GM19035 (cell line): Measurements from ENCODE around the gene SCYL2.
"Not testable (repeated sequence)": the region's sequence is repeated elsewhere in the genome, so short reads cannot be mapped to it uniquely, and the experiment has no call there.

ENCODE experiments used
- ATAC-seq: cut with Tn5 transposase; IDR thresholded peaks from one replicate; pipeline ENCODE4 v1.9.1; 2021; ENCODE audit not compliant: unreplicated experiment

The SCYL2 gene

DNA sequence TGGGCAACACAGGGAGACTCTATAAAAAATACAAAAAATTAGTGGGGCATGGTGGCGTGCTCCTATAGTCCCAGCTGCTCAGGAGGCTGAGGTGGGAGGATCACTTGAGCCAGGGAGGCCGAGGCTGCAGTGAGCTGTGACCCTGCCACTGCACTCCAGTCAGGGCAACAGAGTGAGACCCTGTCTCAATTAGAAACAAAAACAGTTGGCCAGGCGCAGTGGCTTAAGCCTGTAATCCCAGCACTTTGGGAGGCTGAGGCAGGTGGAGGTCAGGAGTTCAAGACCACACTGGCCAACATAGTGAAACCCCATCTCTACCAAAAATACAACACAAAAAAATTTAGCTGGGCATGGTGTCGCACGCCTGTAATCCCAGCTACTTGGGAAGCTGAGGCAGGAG is 1.9 kb upstream of the SCYL2 start:
- not testable (repeated sequence) for ATAC-seq

DNA sequence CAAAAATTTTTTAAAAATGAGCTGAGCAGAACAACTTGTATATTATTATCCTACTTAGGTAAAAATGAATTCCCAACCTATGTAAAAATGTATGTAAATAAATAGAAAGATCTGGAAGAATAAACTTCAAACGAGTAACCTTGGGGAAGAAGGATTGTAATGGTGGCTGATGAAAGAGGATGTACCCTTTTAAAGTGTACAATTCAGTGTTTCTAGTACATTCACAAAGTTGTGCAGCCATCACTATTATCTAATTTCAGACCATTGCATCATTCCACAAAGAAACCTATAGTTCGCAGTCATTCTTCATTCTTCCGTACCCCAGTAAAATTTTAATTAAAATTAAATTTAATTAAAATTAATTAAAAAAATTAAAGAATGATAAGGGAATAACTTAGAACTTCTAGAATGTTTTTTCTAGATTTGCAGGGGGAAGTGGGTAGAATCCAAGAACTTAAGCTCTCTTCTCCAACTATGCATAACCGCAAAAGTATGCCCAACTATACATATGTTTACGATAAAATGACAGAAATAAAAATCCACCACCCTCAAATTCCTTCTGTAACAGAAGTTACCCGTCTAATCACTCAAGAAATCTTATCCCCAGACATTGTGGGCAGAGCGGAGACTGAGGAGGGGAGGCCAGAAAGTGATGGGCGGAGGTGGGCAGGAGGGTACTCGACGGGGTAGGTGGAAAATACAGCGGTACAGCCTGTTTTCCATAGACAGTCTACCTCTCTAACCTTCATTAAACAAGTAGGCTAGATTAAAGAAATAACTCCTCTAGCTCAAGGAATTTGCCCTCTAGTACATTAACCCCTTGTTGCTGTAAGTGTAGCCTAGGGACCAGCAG is 1.0 kb upstream of the SCYL2 start:
- ATAC-seq: peak; percentile 19

DNA sequence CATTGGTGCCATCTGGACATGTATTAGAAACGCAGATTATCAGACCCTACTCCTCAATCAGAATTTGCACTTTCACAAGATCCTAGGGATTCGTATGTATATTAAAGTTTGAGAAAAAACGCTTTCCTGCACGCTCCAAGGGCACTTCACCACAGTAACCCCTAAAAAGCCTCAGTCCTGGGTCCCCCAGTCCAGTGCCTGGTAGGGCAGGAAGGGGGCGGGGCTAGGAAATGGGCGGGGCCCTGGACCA is 467 bp upstream of the SCYL2 start:
- peak; percentile 89 for ATAC-seq

DNA sequence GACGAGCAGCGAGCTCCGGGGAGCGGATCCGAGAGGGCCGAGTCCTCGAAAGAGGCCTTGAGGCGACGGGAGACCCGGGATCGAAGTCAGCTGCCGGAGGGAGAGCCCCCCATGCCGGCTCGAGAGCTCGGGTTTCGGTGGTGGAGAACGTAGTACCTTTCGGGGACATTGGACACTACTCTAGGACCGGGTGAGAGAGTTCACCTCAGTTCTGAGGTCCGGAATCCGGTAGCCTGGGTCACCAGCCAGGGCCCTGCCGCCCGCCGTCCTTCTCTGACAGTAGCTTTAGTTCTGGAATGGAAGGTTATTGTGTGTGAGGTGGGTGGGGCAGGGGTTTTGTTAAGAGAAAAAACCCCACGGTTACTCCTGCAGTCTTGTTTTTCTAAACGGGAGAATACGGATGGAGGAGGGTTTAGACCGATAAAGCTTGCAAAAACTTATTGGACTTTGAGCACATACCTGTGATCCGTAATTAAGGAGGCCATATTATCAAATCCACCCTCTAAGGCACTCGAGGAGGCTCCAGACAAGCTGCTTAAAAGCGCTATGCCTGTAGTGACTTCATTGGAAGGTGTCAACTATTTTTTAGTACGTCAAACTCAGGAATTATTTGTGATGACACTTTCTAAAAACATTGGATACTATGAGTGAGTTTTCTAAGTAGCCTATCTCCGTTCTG is 765 bp downstream of the SCYL2 start:
- peak; percentile 16 for ATAC-seq

DNA sequence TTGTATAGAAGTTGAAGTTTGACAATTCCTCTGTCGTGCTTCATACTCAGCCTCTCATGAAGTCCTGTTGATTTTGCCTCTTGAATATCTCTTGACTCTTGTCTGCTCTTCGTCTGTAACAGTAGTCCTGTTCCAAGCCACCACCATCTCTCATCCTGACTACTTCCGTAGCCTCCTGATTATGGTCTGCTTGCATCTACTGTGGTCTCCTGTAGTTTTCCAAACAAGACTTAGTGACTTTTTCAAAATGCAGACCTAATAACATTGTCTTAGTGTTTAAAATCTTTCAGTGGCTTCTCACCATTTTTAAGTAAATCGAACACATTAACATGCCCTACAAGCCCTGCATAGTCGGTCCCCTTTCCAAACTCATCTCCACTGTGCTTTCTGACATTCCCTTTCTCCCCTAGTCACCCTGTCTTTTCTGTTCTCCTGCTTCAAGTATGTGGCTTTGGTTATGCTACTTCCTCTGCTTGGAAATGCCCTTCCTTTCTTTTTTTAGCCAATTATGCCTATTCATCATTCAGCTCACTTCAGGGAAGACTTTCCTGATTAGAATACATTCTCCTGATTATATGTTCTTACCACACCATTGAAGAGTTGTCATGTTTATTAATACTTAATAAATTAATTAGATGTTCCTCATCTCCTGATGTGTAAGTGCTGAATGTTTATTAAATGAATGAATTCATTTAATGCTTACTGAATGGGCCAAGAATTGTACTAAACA is 2.0 kb downstream of the SCYL2 start:
- ATAC-seq: no peak

DNA sequence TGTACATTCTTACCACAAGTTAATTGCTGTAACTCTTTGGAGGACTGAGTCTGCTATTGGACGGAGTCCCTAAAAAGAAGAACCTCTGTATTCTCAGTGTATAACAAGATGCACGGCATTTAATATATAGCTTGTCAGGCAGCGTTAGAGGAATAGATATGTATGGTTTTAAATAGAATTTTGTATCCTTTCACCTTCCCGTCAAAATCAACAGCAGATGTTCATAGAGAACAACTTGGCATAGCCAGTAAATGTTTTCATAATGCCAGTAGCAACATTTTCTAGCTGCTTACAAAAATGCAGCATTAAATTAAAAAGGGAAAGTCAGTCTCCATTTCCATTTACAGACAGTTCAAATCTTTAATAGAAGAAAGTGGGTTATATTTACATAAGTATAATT is 6.8 kb downstream of the SCYL2 start:
- ATAC-seq: no peak

DNA sequence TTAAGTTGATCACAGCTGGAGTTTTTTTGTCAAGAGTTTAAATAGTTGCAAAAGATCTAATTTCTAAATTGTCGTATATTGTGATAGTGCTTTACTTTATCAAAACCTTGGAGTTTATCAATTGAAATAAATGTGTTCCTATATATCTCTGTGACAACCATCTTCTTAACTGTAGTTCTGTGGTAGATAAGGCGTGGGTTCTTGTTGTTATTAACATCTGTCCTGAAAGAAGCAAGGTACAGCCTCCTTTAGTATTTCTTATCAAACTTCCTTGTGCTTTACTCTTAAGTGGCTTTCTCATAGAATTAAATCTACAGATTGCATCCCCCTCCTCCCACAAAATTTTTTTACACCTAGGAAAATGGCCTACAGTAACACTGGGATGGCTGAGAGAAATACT is 7.3 kb downstream of the SCYL2 start:
- ATAC-seq: no peak

DNA sequence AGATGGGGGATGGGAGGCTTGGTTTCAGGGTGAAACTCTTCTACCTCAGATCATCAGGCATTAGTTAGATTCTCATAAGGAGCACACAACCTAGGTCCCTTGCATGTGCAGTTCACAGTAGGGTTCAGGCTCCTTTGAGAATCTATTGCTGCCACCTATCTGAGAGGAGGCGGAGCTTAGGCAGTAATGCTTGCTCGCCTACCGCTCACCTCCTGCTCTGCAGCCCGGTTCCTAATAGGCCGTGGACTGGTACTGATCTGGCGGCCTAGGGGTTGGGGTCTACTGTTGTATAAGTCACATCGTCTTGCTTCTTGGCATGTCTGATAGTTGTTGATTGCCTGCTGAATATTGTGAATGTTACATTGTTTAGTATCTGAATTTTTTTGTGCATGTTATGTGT is 12.2 kb downstream of the SCYL2 start:
- no peak for ATAC-seq

DNA sequence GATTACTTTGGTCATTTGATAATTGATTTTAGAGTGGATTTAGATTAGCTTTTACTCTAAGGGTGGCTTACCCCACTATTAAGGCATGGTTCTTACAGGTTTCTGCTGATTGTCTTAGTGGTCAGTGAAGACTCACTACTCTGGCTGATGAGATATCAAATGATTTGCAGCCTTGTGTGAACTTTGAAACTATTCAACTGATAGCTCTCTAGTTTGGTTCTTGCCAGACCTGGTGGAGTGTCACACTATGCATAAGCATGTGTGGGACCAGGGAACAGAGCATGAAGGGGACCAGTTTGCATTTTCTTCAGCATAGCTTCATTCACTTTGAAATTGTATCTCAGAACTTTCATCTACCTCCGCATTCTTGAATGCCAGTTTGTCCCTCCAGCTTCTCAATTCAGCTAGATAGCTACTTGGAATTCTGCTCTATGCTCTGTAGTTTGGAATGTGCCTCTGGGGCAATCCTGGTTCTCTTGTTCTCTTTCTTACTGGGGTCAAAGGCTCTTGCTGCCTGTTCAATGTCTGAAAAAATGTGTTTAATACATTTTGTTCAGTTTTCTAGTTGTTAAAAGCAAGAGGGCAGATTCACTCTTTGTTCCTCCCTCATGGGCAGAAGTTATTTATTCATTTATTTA is 12.7 kb downstream of the SCYL2 start:
- ATAC-seq: no peak

DNA sequence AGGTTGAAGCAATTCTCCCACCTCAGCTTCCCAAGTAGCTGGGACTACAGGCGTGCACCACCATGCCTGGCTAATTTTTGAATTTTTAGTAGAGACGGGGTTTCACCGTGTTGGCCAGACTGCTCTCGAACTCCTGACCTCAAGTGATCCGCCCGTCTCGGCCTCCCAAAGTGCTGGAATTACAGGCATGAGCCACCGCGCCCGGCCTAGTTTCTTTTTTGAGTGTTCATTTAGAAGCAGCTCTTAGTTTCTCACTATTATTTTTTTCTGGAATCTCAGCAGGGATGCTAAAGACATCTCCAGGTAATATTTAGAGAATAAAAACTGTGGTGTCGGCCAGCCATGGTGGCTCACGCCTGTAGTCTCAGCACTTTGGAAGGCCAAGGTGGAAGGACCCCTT is 17.6 kb downstream of the SCYL2 start:
- ATAC-seq: not testable (repeated sequence)

DNA sequence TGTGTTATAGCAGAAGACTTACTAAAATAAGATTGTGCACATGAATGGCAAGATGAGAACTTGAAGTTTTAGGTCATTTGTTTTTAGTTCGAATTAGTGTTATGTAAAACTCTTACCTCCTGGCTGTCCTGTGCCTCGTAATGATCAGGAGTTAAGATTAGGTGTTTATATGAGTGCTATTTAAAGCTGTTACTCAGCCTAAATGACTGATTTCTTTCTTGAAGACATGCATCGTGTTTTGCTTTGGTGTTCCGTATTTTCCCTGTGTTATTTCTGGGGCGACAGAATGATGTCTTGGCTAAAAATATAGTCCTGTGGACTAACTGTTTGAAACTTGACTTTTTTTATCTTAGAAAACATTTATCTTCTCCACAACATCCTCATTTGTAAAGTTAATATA is 22.1 kb downstream of the SCYL2 start:
- no peak for ATAC-seq

DNA sequence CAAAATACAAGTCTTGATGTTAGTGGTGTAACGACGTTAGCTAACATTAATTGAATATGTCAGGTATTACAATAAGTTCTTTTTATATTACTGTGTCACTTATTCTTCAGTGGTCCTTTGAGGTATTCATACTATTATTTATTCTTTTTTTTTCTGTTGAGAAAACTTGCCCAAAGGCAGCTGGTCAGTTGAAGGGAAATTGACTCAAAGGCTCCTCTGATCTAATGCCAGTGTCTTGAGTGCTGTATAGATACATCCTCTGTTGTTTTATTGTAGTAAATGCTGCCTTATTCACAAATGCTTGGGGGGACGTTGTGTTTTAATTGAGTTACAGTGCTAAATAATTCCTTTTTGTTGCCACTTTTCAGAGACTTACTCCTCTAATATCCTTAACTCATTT is 23.0 kb downstream of the SCYL2 start:
- no peak for ATAC-seq

DNA sequence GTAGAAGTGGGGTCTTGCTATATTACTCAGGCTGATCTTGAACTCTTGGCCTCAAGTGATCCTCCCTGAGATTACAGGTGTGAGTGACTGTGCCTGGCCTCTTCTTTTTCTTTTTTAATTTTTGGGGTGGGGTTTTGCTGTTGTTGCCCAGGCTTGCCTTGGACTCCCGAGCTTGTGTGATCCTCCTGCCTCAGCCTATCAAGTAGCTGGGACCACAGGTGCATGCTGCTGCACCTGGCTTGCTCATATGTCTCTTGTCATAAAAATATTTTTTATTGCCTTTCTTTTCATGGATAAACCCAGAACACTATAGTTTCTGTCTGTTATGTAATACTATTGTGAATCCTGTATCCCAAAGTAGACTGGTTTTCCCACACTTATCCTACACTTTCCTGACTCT is 26.0 kb downstream of the SCYL2 start:
- no peak for ATAC-seq

DNA sequence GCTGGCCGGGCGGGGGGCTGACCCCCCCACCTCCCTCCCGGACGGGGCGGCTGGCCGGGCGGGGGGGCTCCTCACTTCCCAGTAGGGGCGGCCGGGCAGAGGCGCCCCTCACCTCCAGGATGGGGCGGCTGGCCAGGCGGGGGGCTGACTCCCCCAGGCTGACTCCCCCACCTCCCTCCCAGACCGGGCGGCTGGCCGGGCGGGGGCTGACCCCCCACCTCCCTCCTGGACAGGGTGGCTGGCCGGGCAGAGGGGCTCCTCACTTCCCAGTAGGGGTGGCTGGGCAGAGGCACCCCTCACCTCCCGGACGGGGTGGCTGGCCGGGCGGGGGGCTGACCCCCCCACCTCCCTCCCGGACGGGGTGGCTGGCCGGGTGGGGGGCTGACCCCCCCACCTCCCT is 27.4 kb downstream of the SCYL2 start:
- ATAC-seq: not testable (repeated sequence)

DNA sequence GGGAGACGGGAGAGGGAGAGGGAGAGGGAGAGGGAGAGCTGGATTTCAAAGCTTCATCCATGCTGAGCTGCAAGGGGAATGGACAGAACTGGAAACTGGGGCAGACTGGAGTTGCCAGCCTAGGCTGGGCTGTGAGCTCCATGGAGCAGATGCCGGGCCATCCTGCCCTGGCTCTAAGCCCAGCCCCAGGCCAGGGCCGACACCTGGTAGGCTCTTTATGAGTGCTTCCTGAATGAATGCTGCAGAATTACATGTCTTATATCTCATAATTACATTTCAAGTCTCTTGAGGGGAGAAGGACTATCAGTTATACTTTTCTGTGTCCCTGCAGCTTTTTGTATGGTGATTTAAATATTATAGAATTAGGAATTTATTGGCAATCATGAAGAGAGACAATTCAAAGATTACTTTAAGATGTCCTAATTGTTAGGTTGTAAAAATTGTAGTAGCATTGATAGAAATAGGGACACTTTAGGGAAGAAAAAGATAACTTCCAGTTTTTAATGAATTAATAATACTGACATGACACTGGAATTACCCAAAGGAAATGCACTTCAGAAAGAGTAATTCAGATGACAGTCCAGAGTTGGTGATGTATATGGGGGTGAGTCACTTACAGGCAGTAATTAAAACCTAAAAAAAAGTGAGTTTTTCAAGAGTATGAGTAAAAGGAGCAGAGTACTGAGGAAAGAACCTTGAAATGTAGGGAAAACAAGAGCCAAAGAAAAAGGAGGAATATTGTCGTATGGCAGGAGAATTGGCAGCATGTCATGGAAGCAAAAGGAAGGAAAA is 29.0 kb downstream of the SCYL2 start:
- no peak for ATAC-seq

DNA sequence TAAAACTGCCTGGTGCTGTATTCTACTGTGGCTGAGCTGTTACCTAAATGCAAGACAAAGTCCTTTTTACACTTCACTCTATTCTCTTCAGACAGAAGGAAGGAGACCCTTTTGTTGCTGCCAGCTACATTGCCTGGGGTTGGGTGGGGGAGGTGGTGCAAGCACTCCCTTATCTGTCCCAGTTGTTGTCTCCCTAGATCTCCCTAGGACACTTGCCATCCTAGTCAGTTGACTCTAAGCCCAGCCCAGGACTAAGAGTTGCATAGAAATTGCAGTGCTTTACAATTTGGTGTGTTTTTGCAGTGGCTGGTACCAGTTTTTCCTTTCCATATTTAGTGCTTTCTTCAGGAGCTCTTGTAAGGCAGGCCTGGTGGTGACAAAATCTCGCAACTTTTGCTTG is 35.1 kb downstream of the SCYL2 start:
- no peak for ATAC-seq

DNA sequence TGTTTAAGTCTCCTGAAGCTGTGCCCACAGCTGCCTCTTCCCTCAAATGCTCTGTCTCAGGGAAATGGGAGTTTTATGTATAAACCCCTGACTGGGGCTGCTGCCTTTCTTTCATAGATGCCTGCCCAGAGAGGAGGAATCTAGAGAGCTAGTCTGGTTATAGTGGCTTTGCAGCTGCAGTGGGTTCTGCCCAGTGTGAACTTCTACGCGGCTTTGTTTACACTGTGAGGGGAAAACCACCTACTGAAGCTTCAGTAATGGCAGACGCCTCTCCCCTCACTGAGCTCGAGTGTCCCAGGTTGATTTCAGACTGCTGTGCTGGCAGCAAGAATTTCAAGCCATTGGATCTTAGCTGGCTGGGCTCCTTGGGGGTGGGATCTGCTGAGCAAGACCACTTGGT is 36.9 kb downstream of the SCYL2 start:
- no peak for ATAC-seq

DNA sequence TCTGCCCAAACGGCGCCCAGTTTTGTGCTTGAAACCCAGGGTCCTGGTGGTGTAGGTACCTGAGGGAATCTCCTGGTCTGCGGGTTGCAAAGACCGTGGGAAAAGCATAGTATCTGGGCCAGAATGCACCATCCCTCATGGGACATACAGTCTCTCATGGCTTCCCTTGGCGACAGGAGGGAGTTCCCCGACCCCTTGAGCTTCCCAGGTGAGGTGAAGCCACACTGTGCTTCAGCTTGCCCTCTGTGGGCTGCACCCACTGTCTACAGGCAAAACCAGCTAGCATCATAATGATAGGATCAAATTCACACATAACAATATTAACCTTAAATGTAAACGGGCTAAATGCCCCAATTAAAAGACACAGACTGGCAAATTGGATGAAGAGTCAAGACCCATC is 37.4 kb downstream of the SCYL2 start:
- not testable (repeated sequence) for ATAC-seq

DNA sequence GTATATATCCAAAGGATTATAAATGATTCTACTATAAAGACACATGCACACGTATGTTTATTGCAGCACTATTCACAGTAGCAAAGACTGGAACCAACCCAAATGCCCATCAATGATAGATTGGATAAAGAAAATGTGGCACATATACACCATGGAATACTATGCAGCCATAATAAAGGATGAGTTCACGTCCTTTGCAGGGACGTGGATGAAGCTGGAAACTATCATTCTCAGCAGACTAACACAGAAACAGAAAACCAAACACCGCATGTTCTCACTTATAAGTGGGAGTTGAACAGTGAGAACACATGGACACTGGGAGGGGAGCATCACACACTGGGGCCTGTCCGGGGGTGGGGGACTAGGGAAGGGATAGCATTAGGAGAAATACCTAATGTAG is 41.2 kb downstream of the SCYL2 start:
- ATAC-seq: not testable (repeated sequence)

DNA sequence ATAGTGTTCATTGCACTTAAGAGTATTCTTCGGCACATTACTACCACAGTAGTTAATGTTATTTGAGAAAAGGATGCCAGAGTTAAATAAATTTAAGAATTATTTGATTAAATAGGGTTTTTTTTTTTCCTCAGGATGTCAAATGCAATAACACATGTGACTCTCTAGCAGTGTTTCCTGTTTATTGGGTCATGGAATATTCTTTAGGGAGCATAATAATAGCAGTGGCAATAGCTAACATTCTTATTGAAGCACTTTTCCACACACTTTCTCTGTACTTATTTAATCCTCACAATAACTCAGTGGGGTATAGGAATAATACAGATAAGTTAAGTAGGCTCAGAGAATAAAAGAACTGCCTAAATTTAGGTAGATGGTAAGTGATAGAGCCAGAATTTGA is 44.3 kb downstream of the SCYL2 start:
- no peak for ATAC-seq

DNA sequence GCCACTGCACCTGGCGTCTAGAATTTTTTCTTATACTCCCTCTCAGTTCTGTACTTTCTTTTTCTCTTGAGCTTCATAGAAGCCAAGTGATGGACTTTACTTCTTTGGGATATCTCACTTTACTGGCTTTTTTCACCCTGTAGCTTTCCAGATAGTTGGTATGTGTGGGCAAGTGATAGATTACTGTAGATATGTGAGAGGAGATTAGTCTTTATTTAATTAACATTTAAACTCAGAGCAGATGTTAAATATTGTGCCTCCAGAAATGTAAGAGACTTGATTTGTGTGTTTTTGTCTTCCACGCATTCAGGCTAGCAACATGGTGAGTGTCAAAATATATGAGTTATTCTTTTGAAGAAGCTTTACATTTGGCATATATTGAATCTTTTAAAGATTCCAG is 50.4 kb downstream of the SCYL2 start:
- ATAC-seq: no peak
